ENCODE measurements around the gene FARP1.

The FARP1 gene

GRCh38 chr13:98342953-98343352 lies 200.1 kb downstream of the FARP1 start:
- H3K4me2 ChIP-seq: no peak overlapping the region
- TF ChIP-seq CTCF (conservative IDR thresholded peaks at IDR 0.05; ENCODE audit: low read depth, low read length): no peak
- H4K20me1 ChIP-seq (ENCODE audit: insufficient read depth): no peaks in the 10 kb centered on the region
- no peak overlapping the region for H2AFZ ChIP-seq (ENCODE audit: low read depth)
- H3K36me3 ChIP-seq (ENCODE audit: insufficient read depth): no peaks in the 10 kb centered on the region
- no peak overlapping the region for H3K27ac ChIP-seq
- no peak overlapping the region for H3K9ac ChIP-seq
- no peak overlapping the region for H3K4me3 ChIP-seq (IDR thresholded peaks at IDR 0.05; ENCODE audit: insufficient read depth, low read depth, low read length)
- no peaks in the 10 kb centered on the region for H3K27me3 ChIP-seq (ENCODE audit: insufficient read depth, low read depth)
- H3K4me1 ChIP-seq (ENCODE audit: low read depth, poor library complexity, severe bottlenecking): no peaks in the 10 kb centered on the region
- no peaks in the 10 kb centered on the region for H3K79me2 ChIP-seq (ENCODE audit: insufficient read depth, low read depth)

- H3K9ac ChIP-seq: no peak overlapping the region
- no peaks in the 10 kb centered on the region for H3K36me3 ChIP-seq (ENCODE audit: insufficient read depth)
- no peak overlapping the region for H3K4me2 ChIP-seq
- H3K79me2 ChIP-seq (ENCODE audit: insufficient read depth, low read depth): no peaks in the 10 kb centered on the region
- no peak overlapping the region for H3K27ac ChIP-seq
- TF ChIP-seq CTCF (conservative IDR thresholded peaks at IDR 0.05; ENCODE audit: low read depth, low read length): no peak
- no peaks in the 10 kb centered on the region for H3K27me3 ChIP-seq (ENCODE audit: insufficient read depth, low read depth)
- H2AFZ ChIP-seq (ENCODE audit: low read depth): no peak overlapping the region
- no peak overlapping the region for H3K4me3 ChIP-seq (IDR thresholded peaks at IDR 0.05; ENCODE audit: insufficient read depth, low read depth, low read length)
- no peaks in the 10 kb centered on the region for H3K4me1 ChIP-seq (ENCODE audit: low read depth, poor library complexity, severe bottlenecking)
- H4K20me1 ChIP-seq (ENCODE audit: insufficient read depth): no peaks in the 10 kb centered on the region
Observed at GRCh38 chr13:98343461-98343860, 200.6 kb downstream of the FARP1 start.

GRCh38 chr13:98344392-98344791 lies 201.5 kb downstream of the FARP1 start:
- H3K79me2 ChIP-seq (ENCODE audit: insufficient read depth, low read depth): no peaks in the 10 kb centered on the region

GRCh38 chr13:98345107-98345935 lies 202.4 kb downstream of the FARP1 start:
- Histone ChIP-seq H3K27me3 (ENCODE audit: insufficient read depth, low read depth) (no peaks in the 10 kb centered on the region), H3K27ac (no peak overlapping the region), H4K20me1 (ENCODE audit: insufficient read depth) (no peaks in the 10 kb centered on the region), H3K4me3 (IDR thresholded peaks at IDR 0.05; ENCODE audit: insufficient read depth, low read depth, low read length) (no peak overlapping the region), H3K4me2 (no peak overlapping the region), H3K4me1 (ENCODE audit: low read depth, poor library complexity, severe bottlenecking) (no peaks in the 10 kb centered on the region), H2AFZ (ENCODE audit: low read depth) (no peak overlapping the region), H3K9ac (no peak overlapping the region), H3K36me3 (ENCODE audit: insufficient read depth) (no peaks in the 10 kb centered on the region), H3K79me2 (ENCODE audit: insufficient read depth, low read depth) (no peaks in the 10 kb centered on the region)
- TF ChIP-seq CTCF (conservative IDR thresholded peaks at IDR 0.05; ENCODE audit: low read depth, low read length): no peak

More at GRCh38 chr13:98344392-98344791, 201.5 kb downstream of the FARP1 start:
- no peak overlapping the region for H2AFZ ChIP-seq (ENCODE audit: low read depth)
- H3K4me3 ChIP-seq (IDR thresholded peaks at IDR 0.05; ENCODE audit: insufficient read depth, low read depth, low read length): no peak overlapping the region
- no peaks in the 10 kb centered on the region for H3K4me1 ChIP-seq (ENCODE audit: low read depth, poor library complexity, severe bottlenecking)
- no peak overlapping the region for H3K9ac ChIP-seq
- no peaks in the 10 kb centered on the region for H3K27me3 ChIP-seq (ENCODE audit: insufficient read depth, low read depth)
- no peaks in the 10 kb centered on the region for H3K36me3 ChIP-seq (ENCODE audit: insufficient read depth)
- H3K4me2 ChIP-seq: no peak overlapping the region
- no peaks in the 10 kb centered on the region for H4K20me1 ChIP-seq (ENCODE audit: insufficient read depth)
- TF ChIP-seq CTCF (conservative IDR thresholded peaks at IDR 0.05; ENCODE audit: low read depth, low read length): no peak
- no peak overlapping the region for H3K27ac ChIP-seq
